Muscle layer of colon (tissue), 2 donors: Measurements from ENCODE around the gene ZNRF1.

ENCODE experiments used
- H3K27ac ChIP-seq: one replicate; pipeline ENCODE4 v1.7.0; 2013; ENCODE audit warnings: low read depth, mild to moderate bottlenecking, low read length, moderate library complexity
- H3K27me3 ChIP-seq, 2 donors: one replicate each; pipeline ENCODE4 v1.7.0; 2013; ENCODE audit warnings: low read length in 2 of 2, mild to moderate bottlenecking in 2 of 2; ENCODE audit not compliant: insufficient read depth in 2 of 2, control insufficient read depth in 1 of 2
- H3K36me3 ChIP-seq: one replicate; pipeline ENCODE4 v1.7.0; 2013; ENCODE audit warnings: mild to moderate bottlenecking, low read length; ENCODE audit not compliant: insufficient read depth
- H3K4me1 ChIP-seq: one replicate; pipeline ENCODE4 v1.7.0; 2013; ENCODE audit warnings: mild to moderate bottlenecking, low read length; ENCODE audit not compliant: insufficient read depth
- H3K4me3 ChIP-seq, 2 donors: one replicate each; pipeline ENCODE4 v1.7.0; 2013; ENCODE audit warnings: low read length in 2 of 2, low read depth in 1 of 2, mild to moderate bottlenecking in 1 of 2, moderate library complexity in 1 of 2
- H3K9ac ChIP-seq: one replicate; pipeline ENCODE4 v1.7.0; 2013; ENCODE audit warnings: low read length
- H3K9me3 ChIP-seq: one replicate; pipeline ENCODE4 v1.7.0; 2013; ENCODE audit warnings: mild to moderate bottlenecking, low read length
- donor health status: abdominal sarcoma.
- donor health status: Adenocarcinoma of cecum.

Gene ZNRF1

DNA sequence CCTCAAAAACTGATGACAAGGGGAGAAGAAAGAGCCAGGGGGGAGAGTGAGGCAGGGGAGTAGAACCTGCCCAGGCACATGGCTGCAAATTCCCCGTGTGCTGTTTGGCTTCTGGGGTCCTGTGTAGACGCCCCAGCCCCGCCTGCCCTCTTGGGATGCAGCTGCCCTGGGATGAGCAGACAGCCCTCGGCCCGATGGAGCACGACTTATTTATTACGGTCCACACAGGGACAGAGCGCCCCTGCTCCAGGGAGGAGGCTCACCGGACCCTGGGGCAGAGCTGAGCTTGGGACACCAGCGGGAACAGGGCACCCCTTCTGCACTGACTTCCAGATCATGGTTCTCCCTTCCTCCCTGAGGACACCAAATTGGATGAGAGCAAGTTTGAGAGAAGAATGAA lies 108.7 kb downstream of the ZNRF1 start:
- Histone ChIP-seq H3K9ac (no peak overlapping the region), H3K4me1 (peaks cover 81% of the 10 kb centered on the region)

DNA sequence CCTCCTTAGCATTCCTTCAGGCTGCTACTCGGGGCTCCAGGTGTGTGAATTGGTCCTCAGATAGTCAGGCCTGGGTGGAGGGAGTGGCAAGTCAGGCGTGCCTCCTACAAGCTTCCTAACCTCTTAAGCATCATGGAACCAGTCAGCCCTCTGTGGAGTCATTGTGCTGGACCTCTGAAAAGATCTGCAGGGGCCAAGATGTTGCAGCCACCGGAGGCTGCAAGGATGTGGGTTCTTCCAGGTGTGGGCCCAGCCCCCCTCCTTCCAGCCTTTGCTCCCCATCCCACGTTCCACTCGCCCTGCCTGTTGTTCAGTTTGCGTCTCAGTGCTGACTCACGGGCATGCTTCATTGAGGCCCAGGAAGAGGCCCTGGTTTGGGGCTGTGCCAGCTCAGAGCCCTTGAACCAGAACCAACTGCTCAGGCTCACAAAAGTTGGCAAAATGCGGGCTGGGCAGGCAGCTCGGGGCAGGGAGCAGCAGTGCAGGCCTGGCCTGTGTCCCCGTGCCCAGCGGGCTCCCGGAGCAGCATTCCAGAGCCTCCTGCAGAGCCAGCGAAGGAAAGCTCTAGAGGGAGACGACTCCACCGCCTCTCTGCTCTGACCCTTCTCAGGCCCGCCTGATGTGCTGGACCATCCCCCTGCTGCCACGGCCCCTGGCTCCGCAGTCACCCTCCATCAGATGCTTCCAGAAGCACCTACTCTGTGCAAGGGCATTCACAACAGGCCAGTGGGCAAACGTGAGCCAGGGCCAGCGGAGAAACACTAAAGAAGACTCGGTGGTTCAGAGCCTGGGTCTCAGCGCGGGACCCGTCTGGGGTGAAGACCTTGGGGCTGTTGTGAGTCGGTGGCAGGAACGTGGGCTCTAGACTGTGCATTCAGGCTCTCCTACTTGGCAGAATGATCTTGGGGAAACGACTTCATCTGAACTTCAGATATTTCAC lies 110.2 kb downstream of the ZNRF1 start:
- no peak overlapping the region for H3K9ac ChIP-seq
- H3K4me1 ChIP-seq: peaks cover 80% of the 10 kb centered on the region
- peak overlapping the region; percentile 74 for H3K27ac ChIP-seq
- no peaks in the 10 kb centered on the region for H3K36me3 ChIP-seq
- H3K4me3 ChIP-seq: peak overlapping the region in 1 of 2 donors; percentile 6
- peaks cover 0 to 6% of the 10 kb centered on the region in 2 donors for H3K27me3 ChIP-seq
- no peaks in the 10 kb centered on the region for H3K9me3 ChIP-seq

More for the DNA sequence above, 108.7 kb downstream of the ZNRF1 start:
- Histone ChIP-seq H3K9me3 (no peaks in the 10 kb centered on the region), H3K27me3 (no peaks in the 10 kb centered on the region), H3K4me3 (no peak overlapping the region), H3K27ac (peak overlapping the region; percentile 74), H3K36me3 (no peaks in the 10 kb centered on the region)

DNA sequence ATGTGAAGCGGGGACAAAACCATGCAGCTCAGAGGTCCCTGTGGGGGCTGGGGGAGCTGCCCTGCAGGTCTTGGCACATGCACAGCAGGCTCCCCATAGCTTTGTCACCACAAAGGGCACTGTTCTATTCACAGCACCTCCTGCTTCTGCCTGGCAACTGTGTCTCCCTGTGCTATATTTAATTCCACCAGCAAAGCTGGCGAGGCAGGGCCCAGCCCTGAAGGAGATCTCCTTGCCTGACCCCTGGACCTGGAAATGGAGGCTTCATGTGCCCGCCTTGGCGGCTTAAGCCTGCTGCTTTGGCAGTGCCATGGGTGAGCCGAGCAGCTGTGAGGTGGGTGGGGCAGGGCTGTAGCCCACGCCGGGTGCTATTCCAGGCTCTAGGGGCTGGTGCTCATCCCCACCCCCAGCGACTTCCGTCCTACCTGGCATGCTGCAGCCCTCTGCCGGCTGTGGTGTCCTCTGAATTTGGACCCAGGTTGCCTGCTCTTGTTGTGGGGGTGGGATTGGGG lies 111.0 kb downstream of the ZNRF1 start:
- peak overlapping the region; percentile 74 for H3K27ac ChIP-seq
- no peaks in the 10 kb centered on the region for H3K36me3 ChIP-seq
- no peak overlapping the region for H3K9ac ChIP-seq
- H3K4me1 ChIP-seq: peaks cover 73% of the 10 kb centered on the region
- peaks cover 0 to 6% of the 10 kb centered on the region in 2 donors for H3K27me3 ChIP-seq
- peak overlapping the region in 1 of 2 donors; percentile 6 for H3K4me3 ChIP-seq
- H3K9me3 ChIP-seq: no peaks in the 10 kb centered on the region

GRCh38 chr16:75110637-75111513 lies 112.1 kb downstream of the ZNRF1 start:
- Histone ChIP-seq H3K9me3 (no peaks in the 10 kb centered on the region), H3K9ac (peak overlapping the region; percentile 11), H3K4me1 (peaks cover 62% of the 10 kb centered on the region), H3K36me3 (no peaks in the 10 kb centered on the region), H3K4me3 (peak overlapping the region; percentile 9 to 42), H3K27ac (peak overlapping the region; percentile 74), H3K27me3 (peaks cover 0 to 6% of the 10 kb centered on the region in 2 donors)

- Histone ChIP-seq H3K27me3 (peaks cover 0 to 6% of the 10 kb centered on the region in 2 donors), H3K4me1 (peaks cover 59% of the 10 kb centered on the region), H3K27ac (no peak overlapping the region), H3K9ac (no peak overlapping the region), H3K4me3 (no peak overlapping the region), H3K9me3 (no peaks in the 10 kb centered on the region), H3K36me3 (no peaks in the 10 kb centered on the region)
These were observed 112.7 kb downstream of the ZNRF1 start for GRCh38 chr16:75111514-75111940.

DNA sequence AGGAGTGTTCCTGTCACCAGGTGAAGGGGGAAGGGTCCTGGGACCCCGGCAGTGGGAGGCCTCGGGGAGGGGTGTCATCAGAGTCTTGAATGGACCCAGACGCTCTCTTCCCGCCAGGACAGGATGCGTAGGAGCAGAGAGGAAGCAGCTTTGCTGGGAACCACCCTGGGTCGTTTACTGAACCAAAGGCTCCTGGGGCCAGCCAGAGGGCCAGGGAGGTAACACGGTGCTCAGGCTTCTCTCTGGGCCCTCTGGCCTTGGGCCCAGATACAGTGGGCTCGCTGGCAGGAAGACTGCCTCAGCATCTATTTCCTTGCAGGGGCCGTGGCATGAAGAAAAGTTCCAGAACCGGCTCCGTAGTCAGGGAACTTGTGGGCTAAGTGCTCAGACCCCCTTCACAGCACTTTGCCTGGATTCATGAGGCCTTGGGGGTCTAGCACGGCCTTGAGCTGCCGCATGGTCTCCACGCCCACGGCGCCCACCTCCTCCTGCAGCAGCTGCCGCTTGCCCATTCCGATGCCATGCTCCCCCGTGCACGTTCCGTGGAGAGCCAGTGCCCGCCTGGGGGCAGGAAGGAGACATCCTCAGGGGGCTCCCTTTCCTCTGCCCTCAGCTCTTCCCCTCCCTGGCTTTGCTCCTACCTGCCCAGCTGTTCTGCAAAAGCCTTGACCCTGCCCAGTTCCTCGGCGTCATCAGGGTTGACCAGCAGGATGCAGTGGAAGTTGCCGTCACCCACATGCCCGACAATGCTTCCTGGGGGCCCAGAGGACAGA lies 113.3 kb downstream of the ZNRF1 start:
- Histone ChIP-seq H3K9ac (no peak overlapping the region), H3K4me3 (no peak overlapping the region), H3K27me3 (peaks cover 0 to 6% of the 10 kb centered on the region in 2 donors), H3K9me3 (no peaks in the 10 kb centered on the region), H3K36me3 (no peaks in the 10 kb centered on the region), H3K27ac (no peak overlapping the region), H3K4me1 (peaks cover 58% of the 10 kb centered on the region)

- H3K9me3 ChIP-seq: no peaks in the 10 kb centered on the region
- peaks cover 0 to 6% of the 10 kb centered on the region in 2 donors for H3K27me3 ChIP-seq
- no peak overlapping the region for H3K27ac ChIP-seq
- no peak overlapping the region for H3K4me3 ChIP-seq
- no peaks in the 10 kb centered on the region for H3K36me3 ChIP-seq
- no peak overlapping the region for H3K9ac ChIP-seq
- peaks cover 50% of the 10 kb centered on the region for H3K4me1 ChIP-seq
These were observed 114.1 kb downstream of the ZNRF1 start for GRCh38 chr16:75112734-75113491.

DNA sequence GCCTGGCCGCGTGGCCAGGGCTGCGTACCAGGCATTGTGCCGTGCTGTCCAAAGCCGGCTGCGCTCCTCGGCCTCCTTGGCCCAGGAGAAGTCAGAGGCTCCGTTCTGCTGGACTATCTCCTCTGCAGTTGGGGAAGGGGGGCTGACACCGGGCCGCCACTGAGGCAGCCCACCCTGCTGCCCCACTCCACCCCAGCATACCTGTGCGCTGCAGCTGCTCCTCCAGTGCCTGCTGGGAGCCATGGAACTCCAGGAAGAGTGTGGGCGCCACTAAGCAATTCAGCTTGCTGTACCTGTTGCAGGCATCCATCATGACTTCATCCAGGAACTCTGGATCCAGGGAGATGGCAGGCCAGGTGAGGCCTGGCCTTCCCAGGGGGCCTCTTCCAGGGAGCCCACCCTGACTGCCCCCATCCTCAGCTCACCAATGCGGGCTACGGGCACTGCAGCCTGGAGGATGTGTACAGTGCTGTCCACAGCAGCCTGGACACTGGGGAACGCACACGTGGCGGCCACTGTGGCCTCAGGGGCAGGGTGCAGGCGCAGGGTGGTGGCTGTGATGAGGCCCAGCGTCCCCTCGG lies 114.8 kb downstream of the ZNRF1 start:
- Histone ChIP-seq H3K4me1 (peaks cover 43% of the 10 kb centered on the region), H3K9me3 (no peaks in the 10 kb centered on the region), H3K9ac (no peak overlapping the region), H3K27ac (no peak overlapping the region), H3K4me3 (no peak overlapping the region), H3K27me3 (peaks cover 0 to 6% of the 10 kb centered on the region in 2 donors), H3K36me3 (no peaks in the 10 kb centered on the region)

- no peak overlapping the region for H3K27ac ChIP-seq
- H3K36me3 ChIP-seq: no peaks in the 10 kb centered on the region
- peaks cover 36% of the 10 kb centered on the region for H3K4me1 ChIP-seq
- no peak overlapping the region for H3K4me3 ChIP-seq
- H3K9ac ChIP-seq: no peak overlapping the region
- H3K27me3 ChIP-seq: peaks cover 0 to 6% of the 10 kb centered on the region in 2 donors
- no peaks in the 10 kb centered on the region for H3K9me3 ChIP-seq
These were observed 115.5 kb downstream of the ZNRF1 start for GRCh38 chr16:75114179-75114945.
